GM12878 (cell line): Measurements from ENCODE around the gene PTTG1. TPM values are rescaled to one million over a fixed set of nuclear protein-coding genes. Genes with fewer than 3 reads are reported as not detected.
"Not testable (repeated sequence)": the region's sequence is repeated elsewhere in the genome, so short reads cannot be mapped to it uniquely, and the experiment has no call there.

Experiments used
- ATAC-seq: fragments of 200-7000 bp; cut with Tn5 transposase; 3 replicates; pipeline ENCODE4 v1.9.1; 2020; ENCODE audit warnings: mild to moderate bottlenecking, moderate library complexity
- BruUV-seq: library from RNA; stranded (reverse); fragments of 400-500 nt; replicated peaks from 2 replicates; lab custom pipeline; 2021; lab: Mats Ljungman, UMichigan
- CTCF ChIA-PET: fragments of 300-600 bp; sonication (Branson Sonifier 250); formaldehyde crosslinking; extraction: SDS; loops from one replicate; lab custom pipeline; 2021; ENCODE audit warnings: inconsistent platforms; lab: Yijun Ruan, JAX
- POLR2A ChIA-PET: fragments of 350-600 bp; formaldehyde crosslinking; extraction: SDS; loops from one replicate; lab custom pipeline; 2021; ENCODE audit warnings: inconsistent platforms; lab: Charles Lee
- RAD21 ChIA-PET: fragments of 300-600 bp; sonication (Branson Sonifier 250); formaldehyde crosslinking; loops from one replicate; lab custom pipeline; 2023; ENCODE audit warnings: antibody characterized with exemption; ENCODE audit not compliant: unreplicated experiment; lab: Charles Lee
- SMC1A ChIA-PET: fragments of 300-600 bp; sonication (Branson Sonifier 250); formaldehyde crosslinking; loops from one replicate; lab custom pipeline; 2023; ENCODE audit not compliant: unreplicated experiment, uncharacterized antibody; lab: Charles Lee
- DNase-seq: peaks from one replicate; pipeline ENCODE4 v3.0.0-alpha.2; 2011; ENCODE audit warnings: low read depth, low spot score
- FAIRE-seq: peaks from 3 replicates; lab custom pipeline; 2011; peaks lifted over from hg19 to GRCh38; lab: Jason Lieb, UNC
- H2AFZ ChIP-seq: 2 replicates; pipeline ENCODE4 v1.6.0; 2011; ENCODE audit warnings: low read depth, low read length, control low read depth; ENCODE audit not compliant: control insufficient read depth
- H3K27ac ChIP-seq: 2 replicates; pipeline ENCODE4 v1.5.1; 2011; ENCODE audit warnings: control low read depth; ENCODE audit not compliant: control insufficient read depth, insufficient read depth
- H3K27me3 ChIP-seq, 2 experiments: replicated peaks in 1 of 2; 2 replicates each; pipeline versions ENCODE4 v1.6.0 to v1.6.1; 2011; ENCODE audit warnings: low read length in 1 of 2; ENCODE audit not compliant: control insufficient read depth in 2 of 2, insufficient read depth in 2 of 2
- H3K36me3 ChIP-seq, 2 experiments: 2 replicates each; pipeline ENCODE4 v1.5.1; 2011; ENCODE audit warnings: low read length in 1 of 2; ENCODE audit not compliant: control insufficient read depth in 2 of 2, insufficient read depth in 2 of 2
- H3K4me1 ChIP-seq: 2 replicates; pipeline ENCODE4 v1.6.1; 2011; ENCODE audit warnings: mild to moderate bottlenecking, low read length, moderate library complexity, mixed read lengths; ENCODE audit not compliant: control insufficient read depth, insufficient read depth
- H3K4me2 ChIP-seq: 2 replicates; pipeline ENCODE4 v1.6.0; 2011; ENCODE audit warnings: control low read depth; ENCODE audit not compliant: control insufficient read depth, insufficient read depth
- H3K4me3 ChIP-seq: fragments of 200-600 bp; sonication (generic); 2 replicates; pipeline ENCODE4 v1.5.1; 2016
- H3K79me2 ChIP-seq: 2 replicates; pipeline ENCODE4 v1.6.0; 2011; ENCODE audit warnings: low read length; ENCODE audit not compliant: control insufficient read depth, insufficient read depth
- H3K9ac ChIP-seq: 2 replicates; pipeline ENCODE4 v1.8.0; 2011; ENCODE audit warnings: low read length, control low read depth, mixed read lengths; ENCODE audit not compliant: control insufficient read depth, insufficient read depth
- H3K9me3 ChIP-seq: replicated peaks from 3 replicates; pipeline ENCODE4 v1.5.1; 2011; ENCODE audit warnings: mild to moderate bottlenecking, low read length; ENCODE audit not compliant: control insufficient read depth, insufficient read depth
- H4K20me1 ChIP-seq: 2 replicates; pipeline ENCODE4 v1.6.0; 2011; ENCODE audit not compliant: control insufficient read depth, insufficient read depth
- ATF7 ChIP-seq: fragments of 450-650 bp; IDR thresholded peaks from 2 replicates; pipeline ENCODE4 v1.6.1; 2016; ENCODE audit warnings: low read depth, mild to moderate bottlenecking
- BHLHE40 ChIP-seq, 2 experiments: fragments of 450-650 bp in 1 of 2; IDR thresholded peaks; 2 replicates each; pipeline ENCODE4 v1.6.1; 2011 to 2017; ENCODE audit warnings: low read depth in 2 of 2, borderline replicate concordance in 1 of 2, improper control_type of control experiment in 1 of 2, low read length in 1 of 2, mild to moderate bottlenecking in 1 of 2
- CHD1 ChIP-seq: IDR thresholded peaks from 2 replicates; pipeline ENCODE4 v1.6.1; 2012; ENCODE audit warnings: low read depth, low read length, improper control_type of control experiment
- ESRRA ChIP-seq: IDR thresholded peaks from 2 replicates; pipeline ENCODE4 v1.6.1; 2012; ENCODE audit warnings: mild to moderate bottlenecking, low read length, improper control_type of control experiment
- IKZF1 ChIP-seq: fragments of 450-650 bp; conservative IDR thresholded peaks from 2 replicates; pipeline ENCODE4 v1.6.1; 2017; ENCODE audit warnings: antibody characterized with exemption, mild to moderate bottlenecking
- IKZF2 ChIP-seq, 2 experiments: fragments of 450-650 bp; IDR thresholded peaks; 2 replicates each; pipeline ENCODE4 v1.6.1; 2017; ENCODE audit warnings: mild to moderate bottlenecking in 2 of 2, moderate library complexity in 2 of 2
- LARP7 ChIP-seq: fragments of 450-650 bp; IDR thresholded peaks from 2 replicates; pipeline ENCODE4 v1.6.1; 2017; ENCODE audit warnings: mild to moderate bottlenecking
- MTA2 ChIP-seq: fragments of 450-650 bp; IDR thresholded peaks from 2 replicates; pipeline ENCODE4 v1.6.1; 2016; ENCODE audit warnings: low read depth, mild to moderate bottlenecking, moderate library complexity
- MXI1 ChIP-seq: fragments of 150-350 bp; IDR thresholded peaks from 2 replicates; pipeline ENCODE4 v1.6.1; 2011; ENCODE audit warnings: low read depth, mild to moderate bottlenecking, inconsistent platforms, low read length, improper control_type of control experiment
- MYB ChIP-seq: fragments of 150-350 bp; IDR thresholded peaks from 2 replicates; pipeline ENCODE4 v1.6.1; 2014; ENCODE audit warnings: mild to moderate bottlenecking, low read depth, low read length, borderline replicate concordance
- NBN ChIP-seq: fragments of 450-650 bp; IDR thresholded peaks from 2 replicates; pipeline ENCODE4 v1.6.1; 2016
- NR2F1 ChIP-seq: fragments of 450-650 bp; conservative IDR thresholded peaks from 2 replicates; pipeline ENCODE4 v1.6.1; 2017; ENCODE audit warnings: mild to moderate bottlenecking
- RAD51 ChIP-seq: fragments of 450-650 bp; IDR thresholded peaks from 2 replicates; pipeline ENCODE4 v1.6.1; 2016; ENCODE audit warnings: moderate library complexity, mild to moderate bottlenecking, inconsistent platforms
- STAT3 ChIP-seq: IDR thresholded peaks from 2 replicates; pipeline ENCODE4 v1.6.1; 2011; ENCODE audit warnings: low read depth, low read length, improper control_type of control experiment
- TAF1 ChIP-seq: IDR thresholded peaks from 2 replicates; pipeline ENCODE4 v1.6.1; 2011; ENCODE audit warnings: mild to moderate bottlenecking, low read depth, low read length, borderline replicate concordance
- TBL1XR1 ChIP-seq: IDR thresholded peaks from 2 replicates; pipeline ENCODE4 v1.6.1; 2012; ENCODE audit warnings: low read depth, low read length, improper control_type of control experiment
- WGBS: methylation state at CpG from one replicate; pipeline ENCODE4 v1.1.6; 2016; ENCODE audit warnings: low lambda C conversion rate; ENCODE audit not compliant: insufficient replicate concordance, insufficient coverage; ENCODE audit errors: missing lambda C conversion rate; 5-methylcytosine and 5-hydroxymethylcytosine counted together
- in situ Hi-C: fragments of 300-500 bp; cut with MboI; formaldehyde crosslinking; loops from 9 replicates; pipeline ENCODE4 v1.14.3; 2018; ENCODE audit warnings: mixed read lengths
- intact Hi-C: fragments of 100-400 bp; cut with micrococcal nuclease; formaldehyde crosslinking; loops from one replicate; pipeline ENCODE4 v1.14.2; 2022; ENCODE audit not compliant: unreplicated experiment
- polyA plus RNA-seq, 11 experiments: library from polyadenylated mRNA; depleted of rRNA in 4 of 11; unstranded in 6 of 11; stranded (reverse) in 5 of 11; fragments of >200 nt; fragmentation: Nextera tagmentation in 4 of 11; fragmentation: Illumina TruSeq in 1 of 11; extraction: Ambion mirVana in 4 of 11; extraction: Trizol in 1 of 11; gene quantifications; 1 replicate in 1 of 11; 2 replicates in 10 of 11; pipeline versions ENCODE4 v1.2.1 to v1.2.3, GENCODE V29; 2011 to 2016; ENCODE audit warnings: inconsistent platforms in 2 of 11, missing spikeins in 2 of 11, low read depth in 1 of 11
- total RNA-seq, 4 experiments: library from RNA; depleted of rRNA in 3 of 4; stranded (reverse); fragments of >200 nt in 3 of 4; fragmentation: Illumina TruSeq in 1 of 4; extraction: Trizol in 1 of 4; gene quantifications; 2 replicates each; pipeline versions ENCODE4 v1.2.1 to v1.2.3, GENCODE V29; 2013 to 2021
- TF ChIP-seq, protein P1 (sequence below): fragments of 450-650 bp; IDR thresholded peaks from 2 replicates; pipeline ENCODE4 v1.6.1; 2016; ENCODE audit warnings: mild to moderate bottlenecking
- TF ChIP-seq, protein P2 (sequence below): fragments of 450-650 bp; IDR thresholded peaks from 2 replicates; pipeline ENCODE4 v1.6.1; 2017; ENCODE audit warnings: low read depth, mild to moderate bottlenecking, moderate library complexity
- TF ChIP-seq, protein P3 (sequence below): fragments of 450-650 bp; IDR thresholded peaks from 2 replicates; pipeline ENCODE4 v1.6.1; 2017; ENCODE audit warnings: mild to moderate bottlenecking, low read depth, inconsistent platforms; ENCODE audit not compliant: poor library complexity, severe bottlenecking

Gene PTTG1
- total and polyA plus RNA-seq, 10 of the 15 experiments (the other 5 are each of a cell fraction or from before 2014, with no cell fraction given): 154 to 1,033 (median 377) TPM

DNA sequence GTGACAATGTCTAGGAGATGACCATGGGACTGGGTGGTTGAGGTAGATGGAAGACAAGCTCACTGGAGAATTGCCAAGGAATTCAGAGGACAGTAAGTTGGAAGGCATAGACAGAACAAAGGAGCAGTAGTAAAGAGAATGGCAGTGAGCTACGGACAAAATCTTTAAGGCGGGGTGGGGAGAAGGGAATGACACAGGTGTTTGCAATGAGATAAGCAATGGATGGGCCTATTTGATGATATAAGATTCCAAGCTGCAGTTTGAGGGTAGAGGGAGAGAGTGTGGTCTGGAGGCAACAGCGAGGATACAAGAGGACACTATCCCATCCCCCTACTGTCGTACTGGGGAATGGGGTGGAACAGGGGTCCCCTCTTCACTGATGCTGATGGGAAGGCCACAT lies 14.4 kb downstream of the PTTG1 start (continued):
- TF ChIP-seq MYB: no peak
- no peak for TF ChIP-seq TAF1
- TF ChIP-seq ESRRA: no peak
- TF ChIP-seq TBL1XR1: no peak
- TF ChIP-seq STAT3: no peak
- no peak for TF ChIP-seq CHD1
- no peak for TF ChIP-seq LARP7

DNA sequence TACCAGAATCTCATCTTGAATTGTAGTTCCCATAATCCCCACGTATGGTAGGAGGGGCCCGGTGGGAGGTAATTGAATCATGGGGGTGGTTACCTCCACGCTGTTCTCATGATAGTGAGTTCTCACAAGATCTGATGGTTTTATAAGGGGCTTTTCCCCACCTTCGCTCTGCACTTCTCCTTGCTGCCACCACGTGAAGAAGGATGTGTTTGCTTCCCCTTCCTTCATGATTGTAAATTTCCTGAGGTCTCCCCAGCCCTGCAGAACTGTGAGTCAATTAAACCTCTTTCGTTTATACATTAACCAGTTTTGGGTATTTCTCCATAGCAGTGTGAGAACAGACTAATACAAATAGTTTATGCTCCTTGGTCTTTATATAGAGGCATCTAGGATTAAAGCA lies 15.0 kb downstream of the PTTG1 start:
- intact Hi-C loops (loop anchor here (5.0 to 10.0 kb wide), 5 partner anchors 208 to 1096 kb away; no protein-coding TSS in a partner anchor), in situ Hi-C loops (loop anchor here (5.0 to 10.0 kb wide), 3 partner anchors 41 to 1108 kb away; partner anchors contain the start of gene GABRB2)
- TF ChIP-seq, protein P1, sequence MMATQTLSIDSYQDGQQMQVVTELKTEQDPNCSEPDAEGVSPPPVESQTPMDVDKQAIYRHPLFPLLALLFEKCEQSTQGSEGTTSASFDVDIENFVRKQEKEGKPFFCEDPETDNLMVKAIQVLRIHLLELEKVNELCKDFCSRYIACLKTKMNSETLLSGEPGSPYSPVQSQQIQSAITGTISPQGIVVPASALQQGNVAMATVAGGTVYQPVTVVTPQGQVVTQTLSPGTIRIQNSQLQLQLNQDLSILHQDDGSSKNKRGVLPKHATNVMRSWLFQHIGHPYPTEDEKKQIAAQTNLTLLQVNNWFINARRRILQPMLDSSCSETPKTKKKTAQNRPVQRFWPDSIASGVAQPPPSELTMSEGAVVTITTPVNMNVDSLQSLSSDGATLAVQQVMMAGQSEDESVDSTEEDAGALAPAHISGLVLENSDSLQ: peak; percentile 13; the same call in 1 of the 2 replicates
- TF ChIP-seq, protein P2, sequence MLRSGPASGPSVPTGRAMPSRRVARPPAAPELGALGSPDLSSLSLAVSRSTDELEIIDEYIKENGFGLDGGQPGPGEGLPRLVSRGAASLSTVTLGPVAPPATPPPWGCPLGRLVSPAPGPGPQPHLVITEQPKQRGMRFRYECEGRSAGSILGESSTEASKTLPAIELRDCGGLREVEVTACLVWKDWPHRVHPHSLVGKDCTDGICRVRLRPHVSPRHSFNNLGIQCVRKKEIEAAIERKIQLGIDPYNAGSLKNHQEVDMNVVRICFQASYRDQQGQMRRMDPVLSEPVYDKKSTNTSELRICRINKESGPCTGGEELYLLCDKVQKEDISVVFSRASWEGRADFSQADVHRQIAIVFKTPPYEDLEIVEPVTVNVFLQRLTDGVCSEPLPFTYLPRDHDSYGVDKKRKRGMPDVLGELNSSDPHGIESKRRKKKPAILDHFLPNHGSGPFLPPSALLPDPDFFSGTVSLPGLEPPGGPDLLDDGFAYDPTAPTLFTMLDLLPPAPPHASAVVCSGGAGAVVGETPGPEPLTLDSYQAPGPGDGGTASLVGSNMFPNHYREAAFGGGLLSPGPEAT: peak; percentile 84
- TF ChIP-seq ATF7 (0 out of 2 replicates have a peak, but pooled peaks have one; percentile 25), RAD51 (peak; percentile 75), IKZF1 (peak; percentile 84), NBN (peak; percentile 53; the same call in 1 of the 2 replicates), NR2F1 (0 out of 2 replicates have a peak, but pooled peaks have one; percentile 19), MTA2 (peak; percentile 41), BHLHE40 (IDR thresholded peaks at IDR 0.05; ENCODE audit: borderline replicate concordance in 1 of 2, low read depth in 2 of 2, low read length in 1 of 2) (peak in 1 of 2 experiments; percentile 62; a peak in 2 of 4 replicates), MXI1 (0 out of 2 replicates have a peak, but pooled peaks have one; percentile 24), IKZF2 (IDR thresholded peaks at IDR 0.05) (peak; percentile 79 to 84; a peak in 3 of 4 replicates)
- TF ChIP-seq, protein P3, sequence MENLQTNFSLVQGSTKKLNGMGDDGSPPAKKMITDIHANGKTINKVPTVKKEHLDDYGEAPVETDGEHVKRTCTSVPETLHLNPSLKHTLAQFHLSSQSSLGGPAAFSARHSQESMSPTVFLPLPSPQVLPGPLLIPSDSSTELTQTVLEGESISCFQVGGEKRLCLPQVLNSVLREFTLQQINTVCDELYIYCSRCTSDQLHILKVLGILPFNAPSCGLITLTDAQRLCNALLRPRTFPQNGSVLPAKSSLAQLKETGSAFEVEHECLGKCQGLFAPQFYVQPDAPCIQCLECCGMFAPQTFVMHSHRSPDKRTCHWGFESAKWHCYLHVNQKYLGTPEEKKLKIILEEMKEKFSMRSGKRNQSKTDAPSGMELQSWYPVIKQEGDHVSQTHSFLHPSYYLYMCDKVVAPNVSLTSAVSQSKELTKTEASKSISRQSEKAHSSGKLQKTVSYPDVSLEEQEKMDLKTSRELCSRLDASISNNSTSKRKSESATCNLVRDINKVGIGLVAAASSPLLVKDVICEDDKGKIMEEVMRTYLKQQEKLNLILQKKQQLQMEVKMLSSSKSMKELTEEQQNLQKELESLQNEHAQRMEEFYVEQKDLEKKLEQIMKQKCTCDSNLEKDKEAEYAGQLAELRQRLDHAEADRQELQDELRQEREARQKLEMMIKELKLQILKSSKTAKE: peak; percentile 22
- H3K4me1 ChIP-seq: peaks cover 49% of the 10 kb centered on the region
- WGBS: 9% methylated on average over 6 of the region's 6 CpGs
- H3K4me2 ChIP-seq, FAIRE-seq, H3K9ac ChIP-seq, H3K27ac ChIP-seq, H3K9me3 ChIP-seq, H4K20me1 ChIP-seq, H3K36me3 ChIP-seq, H3K27me3 ChIP-seq, H2AFZ ChIP-seq, H3K4me3 ChIP-seq, BruUV-seq, ATAC-seq, DNase-seq: not testable (repeated sequence)
- CTCF ChIA-PET: interaction anchor here (1.5 to 7.7 kb wide), 8 partner anchors 12 to 366 kb away, joined by 4 to 235 read pairs (median 76); partner anchors contain the start of genes PTTG1 and SLU7
- H3K79me2 ChIP-seq: peaks cover 33% of the 10 kb centered on the region
- SMC1A ChIA-PET: interaction anchor here (1.0 to 7.8 kb wide), 13 partner anchors 13 to 407 kb away, joined by 3 to 511 read pairs (median 17); partner anchors contain the start of genes FAM200C, PTTG1 and SLU7
- POLR2A ChIA-PET: interaction anchor here (7.8 kb wide), 1 partner anchor 29 kb away, joined by 156 read pairs; no protein-coding TSS in a partner anchor
- RAD21 ChIA-PET: interaction anchor here (0.9 to 7.8 kb wide), 9 partner anchors 15 to 407 kb away, joined by 3 to 329 read pairs (median 58); partner anchors contain the start of genes PTTG1 and SLU7
